Measurements from ENCODE around the gene ZNF747. TPM values are rescaled to one million over a fixed set of nuclear protein-coding genes. Genes with fewer than 3 reads are reported as not detected.
"Not testable (repeated sequence)": the region's sequence is repeated elsewhere in the genome, so short reads cannot be mapped to it uniquely, and the experiment has no call there.

ZNF747 gene
- total RNA-seq, 1 donor, result 16.6 TPM

DNA sequence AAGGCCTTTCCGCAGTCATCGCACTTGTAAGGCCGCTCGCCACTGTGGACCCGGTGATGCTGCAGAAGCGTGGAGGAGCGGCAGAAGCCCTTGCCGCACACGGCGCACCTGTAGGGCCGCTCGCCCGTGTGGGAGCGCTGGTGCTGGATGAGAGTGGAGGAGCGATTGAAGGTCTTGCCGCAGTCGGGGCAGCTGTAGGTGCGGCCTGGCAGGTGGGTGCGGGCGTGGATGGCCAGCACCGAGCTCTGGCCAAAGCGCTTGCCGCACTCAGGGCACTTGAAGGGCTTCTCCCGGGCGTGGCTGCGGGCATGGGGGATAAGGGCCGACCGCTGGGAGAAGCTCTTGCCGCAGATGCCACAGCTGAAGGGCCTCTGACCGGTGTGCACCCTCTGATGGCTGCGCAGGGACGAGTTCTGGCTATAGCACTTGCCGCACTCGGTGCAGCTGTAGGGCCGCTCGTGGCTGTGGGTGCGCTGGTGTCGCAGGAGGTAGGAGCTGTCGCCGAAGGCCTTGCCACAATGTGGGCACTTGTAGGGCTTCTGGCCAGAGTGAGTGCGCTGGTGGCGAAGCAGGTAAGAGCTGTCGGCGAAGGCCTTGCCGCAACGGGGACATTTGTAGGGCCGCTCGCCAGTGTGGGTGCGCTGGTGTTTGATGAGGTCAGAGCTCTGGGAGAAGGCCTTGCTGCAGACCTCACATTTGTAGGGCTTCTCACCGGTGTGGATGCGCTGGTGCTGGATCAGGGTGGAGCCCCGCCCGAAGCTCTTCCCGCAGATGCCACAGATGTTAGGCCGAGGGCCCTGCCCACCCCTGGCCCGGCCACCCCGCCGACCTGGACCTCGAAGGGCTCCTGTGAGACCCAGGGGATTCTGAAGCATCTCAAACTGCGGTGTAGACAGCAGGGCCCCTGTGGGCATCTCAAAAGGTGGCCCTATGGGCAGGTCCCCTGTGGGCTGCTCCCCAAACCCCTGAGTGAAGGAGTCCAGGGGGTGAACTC lies 9.8 kb downstream of the ZNF747 start:
- Histone ChIP-seq H2AFZ (ENCODE audit: low read length) (no peak overlapping the region), H3K79me2 (ENCODE audit: insufficient read depth, low read length) (no peaks in the 10 kb centered on the region), H3K9me3 (ENCODE audit: low read depth, low read length) (no peaks in the 10 kb centered on the region), H3K27me3 (ENCODE audit: insufficient read depth, low read length) (no peaks in the 10 kb centered on the region), H4K20me1 (ENCODE audit: insufficient read depth, low read length) (no peaks in the 10 kb centered on the region), H3K4me2 (ENCODE audit: insufficient read depth, low read length) (no peak overlapping the region), H3K4me3 (ENCODE audit: insufficient read depth, low read length) (no peak overlapping the region), H3K36me3 (ENCODE audit: insufficient read depth, low read length) (peaks cover 10% of the 10 kb centered on the region), H3K27ac (ENCODE audit: low read depth, low read length) (no peak overlapping the region), H3K4me1 (ENCODE audit: insufficient read depth, low read length) (peaks cover 6% of the 10 kb centered on the region)
- TF ChIP-seq, protein P1, sequence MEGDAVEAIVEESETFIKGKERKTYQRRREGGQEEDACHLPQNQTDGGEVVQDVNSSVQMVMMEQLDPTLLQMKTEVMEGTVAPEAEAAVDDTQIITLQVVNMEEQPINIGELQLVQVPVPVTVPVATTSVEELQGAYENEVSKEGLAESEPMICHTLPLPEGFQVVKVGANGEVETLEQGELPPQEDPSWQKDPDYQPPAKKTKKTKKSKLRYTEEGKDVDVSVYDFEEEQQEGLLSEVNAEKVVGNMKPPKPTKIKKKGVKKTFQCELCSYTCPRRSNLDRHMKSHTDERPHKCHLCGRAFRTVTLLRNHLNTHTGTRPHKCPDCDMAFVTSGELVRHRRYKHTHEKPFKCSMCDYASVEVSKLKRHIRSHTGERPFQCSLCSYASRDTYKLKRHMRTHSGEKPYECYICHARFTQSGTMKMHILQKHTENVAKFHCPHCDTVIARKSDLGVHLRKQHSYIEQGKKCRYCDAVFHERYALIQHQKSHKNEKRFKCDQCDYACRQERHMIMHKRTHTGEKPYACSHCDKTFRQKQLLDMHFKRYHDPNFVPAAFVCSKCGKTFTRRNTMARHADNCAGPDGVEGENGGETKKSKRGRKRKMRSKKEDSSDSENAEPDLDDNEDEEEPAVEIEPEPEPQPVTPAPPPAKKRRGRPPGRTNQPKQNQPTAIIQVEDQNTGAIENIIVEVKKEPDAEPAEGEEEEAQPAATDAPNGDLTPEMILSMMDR (IDR thresholded peaks at IDR 0.05; ENCODE audit: extremely low read depth, low read depth, low read length), result no peak
- peak; percentile 73 for DNase-seq (ENCODE audit: insufficient read length, low spot score, missing footprints)

DNA sequence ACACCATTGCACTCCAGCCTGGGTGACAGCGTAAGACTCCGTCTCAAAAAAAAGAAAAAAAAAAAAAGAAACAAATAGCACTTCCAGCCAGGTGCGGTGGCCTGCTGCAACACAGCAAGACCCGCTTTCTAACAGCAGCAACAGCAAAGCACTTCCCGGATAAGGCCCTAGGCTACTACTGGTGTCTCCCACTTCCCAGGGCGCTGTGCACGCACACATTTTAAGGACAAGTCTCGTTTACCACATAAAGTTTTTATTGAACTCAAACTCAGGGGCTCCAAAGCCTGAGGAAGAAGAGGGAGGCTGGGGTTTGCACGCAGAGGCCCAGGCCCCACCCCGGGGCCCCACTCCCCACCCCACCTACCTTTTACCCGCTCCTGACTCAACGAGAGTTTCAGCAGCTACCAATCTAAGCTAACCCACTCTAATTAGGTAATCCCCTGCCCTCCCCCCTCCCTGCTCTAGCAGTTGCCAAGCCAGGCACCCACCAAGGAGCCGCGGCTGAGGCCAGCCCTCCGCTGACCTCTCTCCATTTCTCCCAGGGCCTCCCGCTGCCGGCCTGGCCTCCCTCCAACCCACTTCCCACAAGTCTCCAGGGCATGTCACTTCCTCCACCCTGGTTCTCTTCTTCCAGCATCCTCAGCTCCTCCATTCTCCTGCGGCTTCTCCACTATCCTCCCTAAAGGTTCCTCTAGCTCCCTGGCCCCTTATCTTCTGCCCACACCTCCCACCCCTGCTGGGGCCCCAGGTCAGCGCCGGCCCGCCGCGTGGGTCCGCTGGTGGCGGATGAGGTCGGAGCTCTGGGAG lies 10.7 kb downstream of the ZNF747 start:
- Histone ChIP-seq H3K27ac (ENCODE audit: low read depth, low read length) (no peak overlapping the region), H3K4me1 (ENCODE audit: insufficient read depth, low read length) (peaks cover 6% of the 10 kb centered on the region), H3K9me3 (ENCODE audit: low read depth, low read length) (no peaks in the 10 kb centered on the region), H4K20me1 (ENCODE audit: insufficient read depth, low read length) (no peaks in the 10 kb centered on the region), H3K36me3 (ENCODE audit: insufficient read depth, low read length) (peaks cover 10% of the 10 kb centered on the region), H3K4me3 (ENCODE audit: insufficient read depth, low read length) (no peak overlapping the region), H2AFZ (ENCODE audit: low read length) (no peak overlapping the region), H3K79me2 (ENCODE audit: insufficient read depth, low read length) (no peaks in the 10 kb centered on the region), H3K27me3 (ENCODE audit: insufficient read depth, low read length) (no peaks in the 10 kb centered on the region), H3K4me2 (ENCODE audit: insufficient read depth, low read length) (no peak overlapping the region)
- TF ChIP-seq, protein P1 (IDR thresholded peaks at IDR 0.05; ENCODE audit: extremely low read depth, low read depth, low read length), result no peak
- DNase-seq (ENCODE audit: insufficient read length, low spot score, missing footprints), result peak; percentile 82

DNA sequence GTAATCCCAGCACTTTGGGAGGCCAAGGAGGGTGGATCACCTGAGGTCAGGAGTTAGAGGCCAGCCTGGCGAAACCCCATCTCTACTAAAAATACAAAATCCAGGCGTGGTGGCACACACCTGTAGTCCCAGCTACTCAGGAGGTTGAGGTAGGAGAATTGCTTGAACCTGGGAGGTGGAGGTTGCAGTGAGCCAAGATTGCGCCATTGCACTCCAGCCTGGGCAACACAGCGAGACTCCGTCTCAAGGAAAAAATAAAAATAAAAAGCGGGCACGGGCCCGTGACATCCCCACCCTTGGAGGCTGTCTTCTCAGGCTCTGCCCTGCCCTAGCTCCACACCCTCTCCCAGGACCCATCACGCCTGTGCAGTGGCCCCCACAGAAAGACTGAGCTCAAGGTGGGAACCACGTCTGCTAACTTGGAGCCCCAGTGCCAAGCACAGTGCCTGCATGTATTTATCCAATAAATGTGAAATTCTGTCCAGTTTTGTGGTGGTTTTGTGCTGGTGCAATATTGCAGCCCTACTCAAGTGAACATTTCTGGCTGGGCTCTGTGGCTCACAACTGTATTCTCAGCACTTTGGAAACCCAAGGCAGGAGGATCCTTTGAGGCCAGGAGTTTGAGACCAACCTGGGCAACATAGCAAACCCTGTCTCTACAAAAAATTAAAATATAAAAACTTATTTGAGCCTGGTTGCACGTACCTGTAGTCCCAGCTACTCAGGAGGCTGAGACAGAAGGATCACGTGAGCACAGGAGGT lies 11.8 kb downstream of the ZNF747 start:
- peaks cover 10% of the 10 kb centered on the region for H3K36me3 ChIP-seq (ENCODE audit: insufficient read depth, low read length)
- not testable (repeated sequence) for H3K79me2 ChIP-seq (ENCODE audit: insufficient read depth, low read length); H3K4me3 ChIP-seq (ENCODE audit: insufficient read depth, low read length); H3K27me3 ChIP-seq (ENCODE audit: insufficient read depth, low read length); H3K27ac ChIP-seq (ENCODE audit: low read depth, low read length); H2AFZ ChIP-seq (ENCODE audit: low read length); H3K4me1 ChIP-seq (ENCODE audit: insufficient read depth, low read length); H3K9me3 ChIP-seq (ENCODE audit: low read depth, low read length); H3K4me2 ChIP-seq (ENCODE audit: insufficient read depth, low read length); H4K20me1 ChIP-seq (ENCODE audit: insufficient read depth, low read length)
- peak; percentile 55 for DNase-seq (ENCODE audit: insufficient read length, low spot score, missing footprints)

DNA sequence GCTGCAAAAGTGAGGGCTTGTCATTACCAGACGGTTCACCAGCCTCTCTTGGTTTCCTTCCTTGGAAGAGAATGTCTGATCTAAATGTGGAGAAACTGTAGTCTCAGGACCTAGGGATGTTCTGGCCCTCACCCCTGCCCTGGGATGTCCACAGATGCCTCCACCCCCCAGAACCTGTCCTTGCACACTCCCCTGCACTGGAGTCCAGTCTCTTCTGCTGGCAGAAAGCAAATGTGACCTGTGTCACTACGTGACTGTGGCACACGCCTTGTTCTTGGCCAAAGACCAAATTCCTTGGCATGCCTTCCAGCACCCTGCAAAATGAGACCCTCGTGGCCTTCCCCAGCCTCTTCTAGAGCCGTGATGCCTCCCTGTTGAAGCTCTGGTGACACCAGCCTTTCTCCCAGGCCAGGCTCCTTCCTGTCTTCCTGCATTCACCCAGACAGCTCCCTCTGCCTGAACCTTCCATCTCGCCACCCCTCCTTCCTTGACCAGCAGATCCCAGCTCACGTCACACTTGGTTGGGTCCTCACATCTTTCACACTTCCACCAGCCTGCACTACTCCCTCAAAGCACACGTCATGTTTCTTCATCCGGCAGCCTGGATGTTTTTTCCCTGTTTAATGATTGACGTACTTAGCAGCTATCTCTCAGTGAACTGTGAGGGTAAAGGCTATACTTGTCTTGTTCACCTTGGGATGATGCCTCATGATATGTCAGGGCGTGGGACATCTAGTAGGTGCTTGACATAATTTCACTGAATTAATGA lies 12.6 kb downstream of the ZNF747 start:
- H3K79me2 ChIP-seq (ENCODE audit: insufficient read depth, low read length), result no peaks in the 10 kb centered on the region
- no peak overlapping the region for H3K27ac ChIP-seq (ENCODE audit: low read depth, low read length)
- H3K27me3 ChIP-seq (ENCODE audit: insufficient read depth, low read length), result no peaks in the 10 kb centered on the region
- no peaks in the 10 kb centered on the region for H4K20me1 ChIP-seq (ENCODE audit: insufficient read depth, low read length)
- H3K36me3 ChIP-seq (ENCODE audit: insufficient read depth, low read length), result peaks cover 10% of the 10 kb centered on the region
- no peak overlapping the region for H2AFZ ChIP-seq (ENCODE audit: low read length)
- H3K9me3 ChIP-seq (ENCODE audit: low read depth, low read length), result no peaks in the 10 kb centered on the region
- H3K4me2 ChIP-seq (ENCODE audit: insufficient read depth, low read length), result no peak overlapping the region
- no peaks in the 10 kb centered on the region for H3K4me1 ChIP-seq (ENCODE audit: insufficient read depth, low read length)
- peak; percentile 84 for DNase-seq (ENCODE audit: insufficient read length, low spot score, missing footprints)
- TF ChIP-seq, protein P1 (IDR thresholded peaks at IDR 0.05; ENCODE audit: extremely low read depth, low read depth, low read length), result no peak
- no peak overlapping the region for H3K4me3 ChIP-seq (ENCODE audit: insufficient read depth, low read length)
